ENCODE results near the gene CD55.

CD55 gene

DNA sequence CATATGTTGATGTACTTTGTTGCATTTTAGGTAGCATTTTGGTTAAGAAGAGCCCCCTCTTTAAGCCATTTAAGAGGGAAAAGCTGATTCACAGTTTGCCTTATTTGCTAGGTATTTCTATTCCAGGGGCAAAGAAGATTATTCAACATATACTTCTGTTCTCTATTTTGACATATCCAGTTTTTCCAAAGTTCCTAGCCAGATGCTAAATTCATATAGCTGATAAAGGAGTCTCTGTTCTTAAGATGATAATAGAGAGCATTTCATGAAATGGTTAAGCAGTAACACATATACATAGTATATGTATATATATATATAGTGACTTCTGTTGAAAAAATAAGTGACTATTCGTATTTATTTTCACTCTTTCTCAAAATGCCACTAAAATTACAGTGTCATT, 15.5 kb upstream of the CD55 start:
- DNase-seq (ENCODE audit: low read depth): no peak

DNA sequence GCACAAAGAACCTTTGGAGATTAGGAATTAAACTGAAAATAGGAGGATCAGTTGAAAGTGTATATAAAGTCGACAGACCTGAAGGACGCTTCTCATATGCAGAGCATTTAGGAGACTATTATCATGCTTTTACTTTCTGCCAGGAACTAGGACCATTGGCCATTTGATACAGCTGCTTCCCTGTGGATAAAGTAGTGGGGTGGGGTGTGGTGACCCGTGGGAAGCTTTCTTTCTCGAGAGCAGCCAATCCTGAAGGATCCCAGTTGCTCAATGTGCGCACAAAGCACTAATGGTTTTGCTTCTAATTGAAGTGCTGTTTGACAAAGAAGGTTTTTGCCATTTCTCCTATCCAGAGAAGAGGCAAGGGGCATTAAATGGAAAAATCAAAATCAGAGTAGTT, 14.9 kb upstream of the CD55 start:
- no peak for DNase-seq (ENCODE audit: low read depth)

DNA sequence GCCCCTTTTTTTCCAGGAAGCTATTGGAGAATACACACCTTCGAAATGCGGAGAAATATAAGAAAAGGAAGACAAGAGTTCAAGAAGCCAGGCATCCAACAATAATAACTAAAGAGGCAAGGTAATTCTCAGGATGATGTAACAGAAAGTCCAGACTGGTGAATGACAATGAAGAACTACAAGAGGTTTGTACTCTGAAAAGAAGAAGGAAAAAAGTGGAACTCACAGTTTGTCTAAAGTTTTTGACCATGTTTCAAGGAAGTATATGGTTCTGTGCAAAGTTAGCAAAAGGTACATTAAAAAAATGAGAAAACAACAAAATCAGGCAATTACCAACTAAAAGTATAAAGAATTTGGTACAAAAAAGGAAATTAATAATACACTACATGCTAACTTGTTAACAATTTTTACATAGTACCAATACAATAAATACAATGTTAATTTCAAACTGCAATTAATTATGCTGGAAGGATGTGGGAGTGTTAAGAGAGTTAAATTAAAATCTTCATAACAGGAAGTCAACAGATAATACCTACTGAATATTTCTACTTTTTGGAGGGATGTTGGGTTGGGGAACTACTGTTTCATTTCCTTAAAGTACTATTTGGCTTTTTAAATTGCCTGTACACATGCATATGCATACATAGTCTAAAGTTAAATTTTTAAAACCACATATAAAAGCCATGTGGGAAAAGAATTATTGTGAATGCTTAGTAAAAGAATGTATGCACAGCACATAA, 12.9 kb upstream of the CD55 start:
- no peak for DNase-seq (ENCODE audit: low read depth)

DNA sequence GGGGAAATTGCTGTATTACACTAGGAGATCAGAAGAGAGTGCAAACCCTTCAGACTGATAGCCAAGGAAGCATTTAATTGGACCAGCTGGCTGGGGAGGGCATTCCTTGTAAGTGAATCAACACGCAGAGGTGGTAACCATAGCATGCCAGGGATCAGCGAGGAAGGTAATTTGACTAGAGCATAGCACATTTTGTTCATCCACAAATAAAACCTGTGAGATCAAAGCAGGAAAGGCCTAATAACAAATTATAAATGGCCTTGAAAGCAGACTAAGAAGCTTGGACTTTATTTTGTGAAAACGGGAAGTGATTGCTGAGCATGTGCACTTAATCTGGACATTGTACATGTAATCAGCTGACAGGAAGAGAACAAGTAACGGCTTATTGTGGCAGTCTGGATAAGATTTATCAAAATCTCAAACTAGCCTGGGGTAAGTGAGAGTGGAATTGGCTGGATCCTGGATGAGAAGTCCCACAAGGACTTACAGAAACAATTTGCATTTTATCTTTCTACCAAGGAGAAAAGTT, 11.7 kb upstream of the CD55 start:
- peak; percentile 95 for DNase-seq (ENCODE audit: low read depth)

DNA sequence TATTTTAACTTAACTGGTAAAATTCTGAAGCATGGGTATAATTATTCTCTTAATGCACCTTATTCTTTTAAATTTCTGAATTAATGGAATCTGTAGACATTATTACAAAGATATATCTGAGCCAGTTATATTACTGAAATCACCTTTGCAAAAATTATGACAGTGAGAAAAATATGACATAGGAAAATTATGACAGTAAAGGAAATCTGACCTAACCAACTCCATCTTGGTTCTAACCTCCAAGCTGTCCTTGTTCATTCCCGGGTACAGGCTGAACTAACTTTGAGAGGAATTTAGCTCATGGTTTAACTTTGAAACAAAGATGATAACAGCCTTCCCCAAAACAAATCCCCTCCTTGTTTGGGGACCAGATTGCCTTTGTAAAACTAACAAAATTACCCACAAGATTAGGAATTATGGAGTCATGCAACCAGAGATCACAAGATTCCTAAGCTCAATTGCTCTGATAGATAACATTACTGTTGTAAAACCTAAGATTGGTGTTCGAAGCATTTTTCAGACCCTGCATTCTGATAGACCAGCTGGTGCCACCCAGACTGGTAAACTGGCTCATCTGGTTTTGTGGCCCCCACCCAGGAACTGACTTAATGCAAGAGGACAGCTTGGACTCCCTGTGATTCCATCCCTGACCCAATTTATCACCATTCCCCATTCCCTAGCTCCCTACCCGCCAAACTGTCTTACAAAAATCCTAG, 9.4 kb upstream of the CD55 start:
- DNase-seq (ENCODE audit: low read depth): no peak

DNA sequence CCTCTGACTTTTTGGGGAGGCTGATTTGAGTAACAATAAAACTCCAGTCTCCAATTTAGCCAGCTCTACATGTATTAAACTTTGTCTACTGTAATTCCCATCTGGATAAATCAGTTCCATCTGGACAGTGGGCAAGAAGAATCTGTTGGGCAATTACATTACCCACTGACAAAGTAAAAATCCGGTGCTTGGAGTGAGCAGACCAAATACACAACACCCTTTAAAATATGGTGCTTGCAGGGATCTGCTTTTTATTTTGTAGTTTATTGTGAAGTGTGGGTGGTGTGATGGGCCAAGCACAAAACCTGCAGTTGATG, 8.9 kb upstream of the CD55 start:
- DNase-seq (ENCODE audit: low read depth): no peak

DNA sequence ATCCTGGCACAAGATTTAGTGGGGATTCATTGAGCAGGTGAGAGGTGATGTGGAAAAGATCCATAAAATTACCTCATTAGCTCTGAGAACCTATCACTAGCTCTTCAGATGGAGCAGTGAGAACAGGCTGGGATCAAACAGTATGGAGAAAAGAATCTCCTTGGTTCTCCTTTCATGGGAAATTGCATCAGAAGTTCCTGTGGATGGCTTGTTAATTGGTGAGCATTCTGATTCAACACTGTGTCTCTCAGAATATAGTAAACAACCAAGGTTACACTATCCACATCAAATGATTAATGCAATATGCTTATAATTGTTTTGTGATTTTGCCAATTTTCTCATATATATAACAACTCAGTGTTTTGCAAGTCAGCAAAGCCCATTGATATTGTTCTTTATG, 8.3 kb upstream of the CD55 start:
- DNase-seq (ENCODE audit: low read depth): peak; percentile 46

DNA sequence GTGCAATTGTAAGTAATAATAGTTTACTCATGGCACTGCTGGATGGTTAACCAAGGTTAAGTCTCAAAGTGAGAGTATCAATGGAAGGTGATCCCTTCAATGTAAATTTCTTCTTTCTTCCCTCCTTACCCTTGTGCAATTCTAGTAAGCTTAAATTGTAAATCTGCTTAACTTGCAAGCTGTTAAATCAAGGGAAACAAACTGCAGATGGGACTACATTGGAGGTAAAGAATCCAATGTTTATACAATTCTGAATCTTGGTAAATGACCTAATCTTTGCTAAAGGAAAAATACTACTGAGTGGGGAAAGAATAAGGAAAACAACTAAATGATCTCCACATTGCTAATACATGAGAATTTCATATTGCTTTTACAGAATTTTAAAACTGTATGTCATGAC, 6.7 kb upstream of the CD55 start:
- peak; percentile 37 for DNase-seq (ENCODE audit: low read depth)

DNA sequence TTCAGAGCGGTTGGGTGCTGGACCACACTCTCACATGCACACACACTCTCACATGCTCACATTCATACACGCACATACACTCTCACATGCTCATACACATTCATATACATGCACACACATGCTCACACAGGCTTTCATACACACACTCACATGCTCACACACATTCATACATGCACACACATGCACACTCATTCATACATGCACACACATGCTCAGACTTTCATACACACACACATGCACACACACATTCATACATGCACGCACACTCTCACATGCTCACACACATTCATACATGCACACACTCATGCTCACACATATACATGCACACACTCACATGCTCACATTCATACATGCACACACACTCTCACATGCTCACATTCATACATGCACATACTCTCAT, 6.0 kb upstream of the CD55 start:
- no peak for DNase-seq (ENCODE audit: low read depth)

DNA sequence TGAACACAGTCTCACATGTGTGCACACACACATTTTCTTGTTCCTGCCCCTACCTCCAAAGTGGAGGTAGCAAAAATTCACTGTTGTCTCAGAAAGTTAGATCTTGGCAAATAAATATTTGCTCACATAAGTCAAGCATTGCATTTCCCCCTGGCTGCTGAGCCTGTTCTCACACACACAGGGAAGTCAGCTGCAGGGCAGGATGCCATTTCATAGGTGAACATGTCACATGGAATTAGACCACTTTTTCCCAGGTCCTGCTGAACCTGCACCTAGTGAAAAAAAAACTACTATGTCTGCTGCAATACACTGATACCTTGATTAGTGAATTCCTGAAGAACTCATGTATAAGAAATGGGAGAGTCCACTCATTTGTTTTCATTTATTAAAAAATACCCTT, 5.3 kb upstream of the CD55 start:
- no peak for DNase-seq (ENCODE audit: low read depth)

DNA sequence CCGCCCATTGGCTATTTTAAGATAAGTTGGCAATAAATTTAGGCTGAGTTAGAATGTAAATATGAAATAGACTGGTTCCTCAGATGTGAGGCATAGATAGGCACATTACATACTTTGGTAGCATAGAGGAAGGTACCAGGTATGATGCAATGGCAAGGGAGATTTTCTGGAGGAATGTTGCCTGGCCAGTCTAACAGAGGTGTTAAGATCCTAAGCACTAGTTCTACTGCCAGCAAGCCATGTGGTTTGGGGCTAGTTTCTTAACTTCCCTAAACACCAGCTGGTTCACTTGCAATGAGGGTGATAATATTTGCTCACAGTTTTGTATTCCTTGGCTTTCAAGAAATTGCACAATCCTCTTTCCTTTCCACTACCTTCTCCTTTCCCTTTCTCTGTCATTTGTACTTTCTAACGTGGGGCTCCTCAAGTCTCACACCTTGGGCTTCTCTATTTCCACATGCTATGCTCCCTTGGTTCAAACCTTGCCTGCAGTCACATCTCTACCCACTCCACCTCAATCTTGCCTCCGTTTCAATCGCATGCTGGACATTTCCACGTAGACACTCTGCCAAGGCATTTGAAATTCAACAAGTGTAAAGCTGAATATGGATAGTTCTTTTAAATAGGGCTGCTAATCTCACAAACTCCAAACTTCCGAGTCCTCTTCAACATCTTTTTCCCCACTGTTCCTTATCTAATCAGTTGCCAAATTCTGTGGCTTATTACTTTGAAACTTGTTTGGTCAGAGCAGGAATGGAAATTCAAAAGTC, 4.7 kb upstream of the CD55 start:
- DNase-seq (ENCODE audit: low read depth): peak; percentile 71

DNA sequence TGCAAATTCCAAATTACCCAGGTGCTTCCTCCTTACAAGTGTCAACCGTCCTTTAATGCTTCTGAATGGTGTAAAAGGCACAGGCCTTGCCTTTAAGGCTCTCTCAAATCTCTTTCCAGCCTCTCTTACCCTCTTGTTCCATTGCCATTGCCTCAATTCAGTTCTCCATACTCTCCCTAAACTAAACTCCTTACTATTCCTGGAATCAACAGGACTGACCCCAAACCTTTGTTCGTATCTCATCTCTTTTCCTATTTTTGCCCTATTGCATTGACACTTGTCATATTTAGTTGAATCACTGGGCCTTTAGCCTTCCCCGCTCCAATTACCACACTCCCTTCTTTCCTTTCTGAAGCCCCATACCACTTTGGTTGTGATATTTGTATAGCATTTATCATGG, 3.9 kb upstream of the CD55 start:
- no peak for DNase-seq (ENCODE audit: low read depth)

DNA sequence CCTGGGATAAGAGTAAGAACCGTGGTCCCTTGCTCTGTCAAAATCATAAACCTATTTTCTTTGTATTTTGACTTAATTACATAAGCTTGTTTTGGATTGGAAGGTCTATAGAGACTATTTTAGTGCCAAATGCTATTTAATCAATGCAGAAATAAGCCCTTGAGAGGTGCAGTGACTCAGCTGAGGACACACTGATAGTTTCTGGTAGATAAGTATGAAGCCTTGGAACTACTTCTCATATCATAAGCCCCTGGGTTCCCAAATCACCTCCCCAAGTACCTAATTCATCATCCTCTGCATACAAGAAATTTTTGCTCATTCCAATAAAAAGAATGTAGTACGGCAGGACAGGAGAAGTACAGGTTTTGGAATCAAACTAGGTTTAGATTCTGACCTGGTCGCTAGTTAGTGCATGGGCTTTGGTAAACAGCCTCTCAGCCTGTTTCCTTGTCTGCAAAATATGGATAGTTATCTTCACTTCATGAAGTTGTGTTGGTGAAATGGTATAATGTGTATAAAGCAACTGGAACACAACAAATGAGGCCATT, 3.3 kb upstream of the CD55 start:
- DNase-seq (ENCODE audit: low read depth): no peak

DNA sequence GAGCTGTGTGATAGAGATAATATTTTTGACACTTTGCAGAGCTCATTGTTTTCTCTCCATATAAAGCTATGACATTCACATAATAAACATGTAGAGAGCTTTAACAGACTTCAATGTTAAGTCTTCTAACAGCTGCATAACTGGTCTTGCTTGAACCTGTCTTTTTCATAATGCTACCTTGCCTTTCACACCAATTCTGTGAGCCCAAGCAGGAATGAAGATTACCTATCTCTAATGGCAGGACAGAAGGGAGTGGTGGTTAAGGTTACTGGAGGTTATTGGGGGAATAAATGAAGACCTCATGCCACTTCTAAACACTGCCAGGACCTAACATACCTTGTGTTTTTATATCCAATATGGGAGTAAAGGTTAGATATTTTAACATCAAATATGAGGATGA, 2.3 kb upstream of the CD55 start:
- DNase-seq (ENCODE audit: low read depth): no peak

DNA sequence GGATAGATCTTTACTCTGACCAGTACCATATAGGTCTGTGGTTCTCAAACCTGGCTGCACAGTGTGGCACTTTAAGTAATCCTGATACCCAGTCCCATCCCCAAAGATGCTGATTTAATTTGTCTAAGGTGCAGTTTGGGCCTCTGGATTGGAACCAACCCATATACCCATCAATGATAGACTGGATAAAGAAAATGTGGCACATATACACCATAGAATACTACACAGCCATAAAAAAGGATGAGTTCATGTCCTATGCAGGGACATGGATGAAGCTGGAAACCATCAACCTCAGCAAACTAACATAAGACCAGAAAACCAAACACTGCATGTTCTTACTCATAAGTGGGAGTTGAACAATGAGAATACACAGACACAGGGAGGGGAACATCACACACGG, 1.4 kb upstream of the CD55 start:
- DNase-seq (ENCODE audit: low read depth): peak; percentile 21

DNA sequence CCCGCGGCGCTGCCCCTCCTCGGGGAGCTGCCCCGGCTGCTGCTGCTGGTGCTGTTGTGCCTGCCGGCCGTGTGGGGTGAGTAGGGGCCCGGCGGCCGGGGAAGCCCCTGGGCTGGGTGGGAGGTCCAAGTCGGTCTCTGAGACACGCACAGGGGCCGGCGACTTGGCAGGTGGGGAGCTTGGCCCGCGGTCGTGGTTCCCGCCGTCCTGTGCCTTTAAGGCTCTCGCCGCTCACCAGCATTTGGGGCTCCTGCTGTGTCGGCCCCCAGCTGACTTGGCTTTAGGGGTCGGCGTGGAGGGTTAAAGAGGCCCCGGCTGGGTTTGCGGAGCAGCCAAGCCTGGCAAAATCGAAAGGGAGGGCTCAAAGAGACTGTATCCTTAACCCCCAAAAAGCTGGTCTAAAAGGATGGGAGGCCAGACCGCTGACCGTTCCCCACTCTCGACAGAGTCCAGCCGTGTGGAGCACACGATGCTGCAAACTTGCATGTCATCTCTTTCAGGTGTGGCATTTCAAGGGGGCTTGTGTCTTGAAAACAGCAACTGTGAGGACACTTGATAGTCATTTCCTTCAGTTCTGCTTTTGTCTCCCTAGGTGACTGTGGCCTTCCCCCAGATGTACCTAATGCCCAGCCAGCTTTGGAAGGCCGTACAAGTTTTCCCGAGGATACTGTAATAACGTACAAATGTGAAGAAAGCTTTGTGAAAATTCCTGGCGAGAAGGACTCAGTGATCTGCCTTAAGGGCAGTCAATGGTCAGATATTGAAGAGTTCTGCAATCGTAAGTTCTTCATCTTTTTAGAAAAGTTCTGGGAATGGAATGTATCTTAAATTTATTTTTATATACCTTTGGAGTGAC, 540 bp downstream of the CD55 start:
- DNase-seq (ENCODE audit: low read depth): peak; percentile 28

DNA sequence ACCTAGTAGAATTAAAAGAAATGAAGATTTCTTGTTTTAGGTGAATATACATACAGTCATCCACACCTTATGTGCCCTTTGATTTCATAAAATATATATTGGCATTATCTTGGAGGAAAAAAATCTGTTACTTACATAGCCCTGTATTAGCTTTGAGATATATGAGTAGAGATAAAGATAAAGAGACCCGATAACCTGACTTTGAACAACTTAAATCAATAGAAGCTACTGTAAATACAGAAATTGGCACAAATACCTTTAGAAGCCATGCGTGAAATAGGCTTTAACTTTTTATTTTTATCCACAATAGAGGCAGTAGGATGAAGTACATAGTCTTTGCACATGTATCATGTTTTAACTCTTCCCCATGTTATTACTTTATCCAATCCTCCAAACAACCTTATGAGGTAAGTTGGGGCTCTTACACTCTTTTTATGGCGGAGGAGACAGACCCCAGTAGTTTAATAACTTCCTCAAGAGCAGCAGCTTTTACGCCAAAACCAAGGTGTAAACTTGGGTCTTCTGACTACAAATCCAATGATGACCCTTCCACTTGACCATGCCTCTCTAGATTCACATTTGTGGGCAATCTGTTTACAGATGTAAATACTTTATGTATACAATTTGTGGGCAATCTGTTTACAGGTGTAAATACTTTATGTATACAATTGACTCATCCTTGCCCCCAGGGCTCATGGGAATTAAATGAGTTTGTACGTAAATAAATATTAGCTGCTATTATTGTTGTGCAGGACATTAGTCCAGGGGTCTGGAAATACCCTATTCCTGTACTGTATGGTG, 2.1 kb downstream of the CD55 start:
- no peak for DNase-seq (ENCODE audit: low read depth)

DNA sequence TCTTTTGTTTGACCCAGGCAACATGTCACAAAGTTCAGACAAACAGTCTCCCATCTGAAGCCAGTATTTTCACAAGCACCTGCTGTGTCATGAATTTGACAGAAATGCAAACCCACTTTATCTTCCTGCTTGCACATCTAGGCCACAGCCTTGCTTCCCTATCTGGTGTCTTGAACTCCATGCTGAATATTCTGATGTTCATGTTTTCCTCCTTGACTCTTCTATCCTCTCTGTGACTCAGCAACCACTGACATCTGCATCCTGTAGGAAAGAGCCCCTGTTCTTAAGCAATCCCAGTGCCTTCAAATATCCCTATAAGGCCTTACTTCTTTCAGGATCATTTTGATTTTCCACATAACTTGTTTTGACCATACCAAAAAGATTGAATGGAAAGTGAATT, 6.5 kb downstream of the CD55 start:
- peak; percentile 98 for DNase-seq (ENCODE audit: low read depth)

DNA sequence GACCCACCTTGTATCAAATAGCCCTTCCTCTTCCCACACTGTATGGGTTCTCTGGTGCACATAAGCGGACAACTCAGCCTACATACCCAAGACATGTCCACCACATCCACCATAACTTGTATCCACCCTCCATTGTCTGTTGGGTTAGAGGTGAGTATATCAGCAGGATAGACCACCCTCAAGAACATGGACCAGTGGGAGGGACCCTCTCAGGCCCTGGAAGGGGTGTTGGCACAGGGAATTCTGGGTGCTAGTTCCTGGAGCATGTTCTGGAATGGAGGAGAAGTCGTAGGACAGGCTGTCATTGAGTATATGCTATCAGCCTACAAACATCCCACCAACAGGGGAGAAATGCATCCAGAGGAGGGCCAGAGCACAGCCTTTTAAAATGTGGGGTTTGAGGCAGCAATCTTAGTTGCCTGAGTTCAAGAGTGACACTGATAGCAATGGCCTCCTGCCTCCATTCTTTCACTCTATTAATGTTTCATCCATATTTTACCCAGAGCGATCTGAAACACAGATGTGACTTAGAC, 7.5 kb downstream of the CD55 start:
- no peak for DNase-seq (ENCODE audit: low read depth)

DNA sequence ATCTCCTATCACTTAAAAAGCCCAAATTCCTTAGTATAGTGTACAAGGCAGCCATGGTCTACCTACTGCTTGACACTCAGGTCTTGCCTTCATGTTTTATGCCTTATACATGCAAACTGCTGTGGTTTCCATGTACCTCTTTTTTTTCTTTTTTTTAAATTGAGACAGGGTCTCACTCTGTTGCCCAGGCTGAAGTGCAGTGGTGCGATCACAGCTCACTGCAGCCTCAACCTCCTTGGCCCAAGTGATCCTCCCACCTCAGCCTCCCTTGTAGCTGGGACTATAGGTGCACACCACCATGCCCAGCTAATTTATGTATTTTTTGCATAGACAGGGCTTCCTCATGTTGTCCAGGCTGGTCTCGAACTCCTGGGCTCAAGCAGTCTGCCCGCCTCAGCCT, 8.0 kb downstream of the CD55 start:
- no peak for DNase-seq (ENCODE audit: low read depth)

Measured in amniotic epithelial cell (primary cell).